WTC11 (cell line): ENCODE measurements around the gene PAN3. TPM values are rescaled to one million over a fixed set of nuclear protein-coding genes. Genes with fewer than 3 reads are reported as not detected.

ENCODE experiments used
- ATAC-seq: fragments of 200-7000 bp; cut with Tn5 transposase; 2 replicates; pipeline ENCODE4 v1.10.0; 2021; ENCODE audit warnings: mild to moderate bottlenecking, moderate library complexity
- CTCF ChIA-PET: fragments of 300-600 bp; sonication (Branson Sonifier 250); formaldehyde crosslinking; loops from one replicate; lab custom pipeline; 2021; ENCODE audit warnings: antibody characterized with exemption; lab: Charles Lee
- POLR2A ChIA-PET: fragments of 350-600 bp; sonication (Branson Sonifier 250); formaldehyde crosslinking; loops from one replicate; lab custom pipeline; 2021; ENCODE audit warnings: antibody characterized with exemption; lab: Charles Lee
- DNase-seq: peaks from one replicate; pipeline ENCODE4 v3.0.0; 2021; ENCODE audit warnings: low spot score
- H3K27ac Mint-ChIP-seq: 2 replicates; pipeline ENCODE4 v1.8.0; 2021; ENCODE audit warnings: mixed read lengths
- H3K27me3 Mint-ChIP-seq: 2 replicates; pipeline ENCODE4 v1.8.0; 2021; ENCODE audit warnings: low read depth, mild to moderate bottlenecking, moderate library complexity, mixed read lengths
- H3K36me3 Mint-ChIP-seq: 2 replicates; pipeline ENCODE4 v1.8.0; 2021; ENCODE audit warnings: mixed read lengths
- H3K4me1 Mint-ChIP-seq: 2 replicates; pipeline ENCODE4 v1.8.0; 2022; ENCODE audit warnings: mixed read lengths
- H3K4me3 Mint-ChIP-seq: 2 replicates; pipeline ENCODE4 v1.8.0; 2021; ENCODE audit warnings: mild to moderate bottlenecking, moderate library complexity, mixed read lengths
- H3K9me3 Mint-ChIP-seq: 2 replicates; pipeline ENCODE4 v1.8.0; 2021; ENCODE audit warnings: mixed read lengths
- AR ChIP-seq: fragments of 250-450 bp; sonication (Bioruptor Pico); IDR thresholded peaks from 2 replicates; pipeline ENCODE4 v1.9.0; 2021; ENCODE audit warnings: mild to moderate bottlenecking
- ATF2 ChIP-seq: sonication (generic); formaldehyde crosslinking; IDR thresholded peaks from 2 replicates; pipeline ENCODE4 v1.8.1; 2022; ENCODE audit warnings: low read depth, missing genetic modification reagents, borderline replicate concordance
- ATF6 ChIP-seq: sonication (generic); formaldehyde crosslinking; IDR thresholded peaks from 2 replicates; pipeline ENCODE4 v1.8.1; 2023; ENCODE audit warnings: mild to moderate bottlenecking, missing genetic modification reagents
- FOXP1 ChIP-seq: sonication (generic); formaldehyde crosslinking; IDR thresholded peaks from 2 replicates; pipeline ENCODE4 v1.8.0; 2022; ENCODE audit warnings: missing genetic modification reagents, mild to moderate bottlenecking, moderate library complexity, borderline replicate concordance
- GTF2I ChIP-seq: fragments of 250-450 bp; sonication (Bioruptor Pico); conservative IDR thresholded peaks from 2 replicates; pipeline ENCODE4 v1.4.0; 2021; ENCODE audit warnings: mild to moderate bottlenecking
- RELA ChIP-seq: sonication (generic); formaldehyde crosslinking; IDR thresholded peaks from 2 replicates; pipeline ENCODE4 v1.8.1; 2022; ENCODE audit warnings: missing genetic modification reagents, mild to moderate bottlenecking, borderline replicate concordance
- ZNF232 ChIP-seq: sonication (generic); formaldehyde crosslinking; IDR thresholded peaks from 2 replicates; pipeline ENCODE4 v1.8.0; 2022; ENCODE audit warnings: mild to moderate bottlenecking, missing genetic modification reagents
- ZNF317 ChIP-seq: sonication (generic); formaldehyde crosslinking; IDR thresholded peaks from 2 replicates; pipeline ENCODE4 v1.8.1; 2023; ENCODE audit warnings: low read depth, mild to moderate bottlenecking, moderate library complexity, missing genetic modification reagents, borderline replicate concordance
- ZNF416 ChIP-seq: fragments of 250-450 bp; sonication (Bioruptor Pico); IDR thresholded peaks from 2 replicates; pipeline ENCODE4 v1.9.0; 2021; ENCODE audit warnings: mild to moderate bottlenecking, inconsistent platforms
- ZNF425 ChIP-seq: fragments of 250-450 bp; sonication (Bioruptor Pico); conservative IDR thresholded peaks from 2 replicates; pipeline ENCODE4 v1.9.0; 2021; ENCODE audit warnings: mild to moderate bottlenecking
- total RNA-seq: library from RNA; stranded (reverse); gene quantifications from 3 replicates; pipeline ENCODE4 v1.2.3, GENCODE V29; 2021
- TF ChIP-seq, protein P1 (sequence below): sonication (generic); formaldehyde crosslinking; IDR thresholded peaks from 2 replicates; pipeline ENCODE4 v1.8.1; 2023; ENCODE audit warnings: mild to moderate bottlenecking, moderate library complexity, missing genetic modification reagents
- TF ChIP-seq, protein P2 (sequence below): fragments of 250-450 bp; sonication (Bioruptor Pico); IDR thresholded peaks from 2 replicates; pipeline ENCODE4 v1.9.0; 2021; ENCODE audit warnings: mild to moderate bottlenecking, borderline replicate concordance
- TF ChIP-seq, protein P3 (sequence below): sonication (generic); formaldehyde crosslinking; IDR thresholded peaks from 2 replicates; pipeline ENCODE4 v1.8.1; 2023; ENCODE audit warnings: mild to moderate bottlenecking, missing genetic modification reagents, borderline replicate concordance

Gene PAN3
- total RNA-seq, 1 experiment from 2014 or later = 37.8 TPM

DNA sequence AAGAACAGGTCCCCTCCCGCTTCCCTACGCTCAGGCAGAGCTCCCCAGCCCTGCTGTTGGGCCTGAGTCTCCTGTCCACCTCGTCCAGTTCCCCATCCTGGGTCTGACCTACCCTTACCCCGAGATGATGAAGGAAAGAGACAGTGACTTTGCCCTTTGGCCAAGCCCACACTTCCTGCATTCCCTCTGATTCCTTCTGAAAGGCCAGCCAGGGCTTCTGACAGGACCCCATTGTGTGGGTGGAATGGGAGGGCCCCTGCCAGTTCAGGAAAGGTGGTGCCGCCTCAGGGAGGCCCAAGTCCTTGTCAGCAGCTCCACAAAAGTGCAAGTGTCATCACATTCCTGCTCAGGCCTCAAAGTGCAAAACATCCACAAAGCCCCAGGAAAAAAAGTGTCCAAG is 177.8 kb downstream of the PAN3 start (continued):
- TF ChIP-seq, protein P1, sequence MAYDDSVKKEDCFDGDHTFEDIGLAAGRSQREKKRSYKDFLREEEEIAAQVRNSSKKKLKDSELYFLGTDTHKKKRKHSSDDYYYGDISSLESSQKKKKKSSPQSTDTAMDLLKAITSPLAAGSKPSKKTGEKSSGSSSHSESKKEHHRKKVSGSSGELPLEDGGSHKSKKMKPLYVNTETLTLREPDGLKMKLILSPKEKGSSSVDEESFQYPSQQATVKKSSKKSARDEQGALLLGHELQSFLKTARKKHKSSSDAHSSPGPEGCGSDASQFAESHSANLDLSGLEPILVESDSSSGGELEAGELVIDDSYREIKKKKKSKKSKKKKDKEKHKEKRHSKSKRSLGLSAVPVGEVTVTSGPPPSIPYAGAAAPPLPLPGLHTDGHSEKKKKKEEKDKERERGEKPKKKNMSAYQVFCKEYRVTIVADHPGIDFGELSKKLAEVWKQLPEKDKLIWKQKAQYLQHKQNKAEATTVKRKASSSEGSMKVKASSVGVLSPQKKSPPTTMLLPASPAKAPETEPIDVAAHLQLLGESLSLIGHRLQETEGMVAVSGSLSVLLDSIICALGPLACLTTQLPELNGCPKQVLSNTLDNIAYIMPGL (CRISPR knock-in tag) = no peak

DNA sequence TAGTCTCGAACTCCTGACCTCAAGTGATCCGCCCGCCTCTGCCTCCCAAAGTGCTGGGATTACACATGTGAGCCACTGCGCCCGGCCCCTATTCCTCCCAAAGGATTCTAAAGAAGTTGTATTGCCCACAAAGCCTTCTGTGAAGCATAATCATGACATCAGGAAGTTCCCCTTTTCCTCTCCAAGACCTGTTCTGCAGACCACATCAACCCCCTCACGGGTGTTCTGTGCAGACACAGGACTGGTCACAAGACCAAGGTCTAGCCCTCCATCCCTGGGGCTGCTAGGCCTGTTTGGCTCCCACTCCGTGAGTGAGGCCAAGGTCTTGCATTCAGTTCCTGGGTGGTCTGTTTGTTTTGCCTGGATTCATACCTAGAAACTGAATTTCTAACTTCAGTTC is 178.5 kb downstream of the PAN3 start:
- H3K27ac Mint-ChIP-seq = no peak overlapping the region
- no peaks in the 10 kb centered on the region for H3K4me1 Mint-ChIP-seq
- TF ChIP-seq, protein P2, sequence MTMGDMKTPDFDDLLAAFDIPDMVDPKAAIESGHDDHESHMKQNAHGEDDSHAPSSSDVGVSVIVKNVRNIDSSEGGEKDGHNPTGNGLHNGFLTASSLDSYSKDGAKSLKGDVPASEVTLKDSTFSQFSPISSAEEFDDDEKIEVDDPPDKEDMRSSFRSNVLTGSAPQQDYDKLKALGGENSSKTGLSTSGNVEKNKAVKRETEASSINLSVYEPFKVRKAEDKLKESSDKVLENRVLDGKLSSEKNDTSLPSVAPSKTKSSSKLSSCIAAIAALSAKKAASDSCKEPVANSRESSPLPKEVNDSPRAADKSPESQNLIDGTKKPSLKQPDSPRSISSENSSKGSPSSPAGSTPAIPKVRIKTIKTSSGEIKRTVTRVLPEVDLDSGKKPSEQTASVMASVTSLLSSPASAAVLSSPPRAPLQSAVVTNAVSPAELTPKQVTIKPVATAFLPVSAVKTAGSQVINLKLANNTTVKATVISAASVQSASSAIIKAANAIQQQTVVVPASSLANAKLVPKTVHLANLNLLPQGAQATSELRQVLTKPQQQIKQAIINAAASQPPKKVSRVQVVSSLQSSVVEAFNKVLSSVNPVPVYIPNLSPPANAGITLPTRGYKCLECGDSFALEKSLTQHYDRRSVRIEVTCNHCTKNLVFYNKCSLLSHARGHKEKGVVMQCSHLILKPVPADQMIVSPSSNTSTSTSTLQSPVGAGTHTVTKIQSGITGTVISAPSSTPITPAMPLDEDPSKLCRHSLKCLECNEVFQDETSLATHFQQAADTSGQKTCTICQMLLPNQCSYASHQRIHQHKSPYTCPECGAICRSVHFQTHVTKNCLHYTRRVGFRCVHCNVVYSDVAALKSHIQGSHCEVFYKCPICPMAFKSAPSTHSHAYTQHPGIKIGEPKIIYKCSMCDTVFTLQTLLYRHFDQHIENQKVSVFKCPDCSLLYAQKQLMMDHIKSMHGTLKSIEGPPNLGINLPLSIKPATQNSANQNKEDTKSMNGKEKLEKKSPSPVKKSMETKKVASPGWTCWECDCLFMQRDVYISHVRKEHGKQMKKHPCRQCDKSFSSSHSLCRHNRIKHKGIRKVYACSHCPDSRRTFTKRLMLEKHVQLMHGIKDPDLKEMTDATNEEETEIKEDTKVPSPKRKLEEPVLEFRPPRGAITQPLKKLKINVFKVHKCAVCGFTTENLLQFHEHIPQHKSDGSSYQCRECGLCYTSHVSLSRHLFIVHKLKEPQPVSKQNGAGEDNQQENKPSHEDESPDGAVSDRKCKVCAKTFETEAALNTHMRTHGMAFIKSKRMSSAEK (CRISPR knock-in tag) = no peak
- no peak for TF ChIP-seq ZNF317
- no peak for TF ChIP-seq ZNF416 (CRISPR knock-in tag)
- no peak for TF ChIP-seq ZNF232 (CRISPR knock-in tag)
- H3K9me3 Mint-ChIP-seq = no peaks in the 10 kb centered on the region
- ATAC-seq (no peak), DNase-seq (no peak)
- ChIA-PET POLR2A (no interaction called here), CTCF (interaction anchor here (3.4 kb wide), 1 partner anchor 8 kb away, joined by 13 read pairs; no protein-coding TSS in a partner anchor)
- no peaks in the 10 kb centered on the region for H3K27me3 Mint-ChIP-seq
- no peak overlapping the region for H3K4me3 Mint-ChIP-seq
- peaks cover 45% of the 10 kb centered on the region for H3K36me3 Mint-ChIP-seq

DNA sequence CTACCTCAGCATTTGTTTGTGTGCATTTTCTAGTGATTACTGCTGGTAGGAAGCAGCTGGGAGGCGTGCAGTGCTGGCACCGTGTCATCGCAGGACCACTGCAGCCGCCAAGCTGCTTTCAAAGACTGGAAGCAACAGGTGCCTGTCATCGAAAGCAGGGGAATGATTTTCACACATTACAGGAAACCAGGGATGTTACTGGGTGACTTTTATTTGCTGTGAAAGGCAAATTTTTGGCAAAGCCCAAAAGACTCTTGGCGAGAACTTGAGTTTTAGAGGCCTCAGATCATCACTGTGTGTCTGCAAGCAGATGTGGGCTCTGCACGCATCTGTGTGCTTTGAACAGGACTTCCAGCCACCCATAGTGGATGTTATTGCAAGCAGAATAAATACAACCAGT is 180.2 kb downstream of the PAN3 start:
- CTCF ChIA-PET = interaction anchor here (1.1 kb wide), 1 partner anchor 478 kb away, joined by 4 read pairs; no protein-coding TSS in a partner anchor
- Mint-ChIP-seq H3K4me1 (no peaks in the 10 kb centered on the region), H3K27ac (no peak overlapping the region), H3K9me3 (no peaks in the 10 kb centered on the region), H3K36me3 (peaks cover 42% of the 10 kb centered on the region), H3K27me3 (no peaks in the 10 kb centered on the region), H3K4me3 (no peak overlapping the region)
- DNase-seq (no peak), ATAC-seq (no peak)
- POLR2A ChIA-PET = no interaction called here
- TF ChIP-seq ATF6 (CRISPR knock-in tag) (no peak), RELA (no peak), ZNF425 (CRISPR knock-in tag) (no peak), ZNF232 (CRISPR knock-in tag) (no peak), GTF2I (CRISPR knock-in tag) (no peak), AR (CRISPR knock-in tag) (no peak), FOXP1 (CRISPR knock-in tag) (no peak), ATF2 (CRISPR knock-in tag) (no peak)
- TF ChIP-seq, protein P3, sequence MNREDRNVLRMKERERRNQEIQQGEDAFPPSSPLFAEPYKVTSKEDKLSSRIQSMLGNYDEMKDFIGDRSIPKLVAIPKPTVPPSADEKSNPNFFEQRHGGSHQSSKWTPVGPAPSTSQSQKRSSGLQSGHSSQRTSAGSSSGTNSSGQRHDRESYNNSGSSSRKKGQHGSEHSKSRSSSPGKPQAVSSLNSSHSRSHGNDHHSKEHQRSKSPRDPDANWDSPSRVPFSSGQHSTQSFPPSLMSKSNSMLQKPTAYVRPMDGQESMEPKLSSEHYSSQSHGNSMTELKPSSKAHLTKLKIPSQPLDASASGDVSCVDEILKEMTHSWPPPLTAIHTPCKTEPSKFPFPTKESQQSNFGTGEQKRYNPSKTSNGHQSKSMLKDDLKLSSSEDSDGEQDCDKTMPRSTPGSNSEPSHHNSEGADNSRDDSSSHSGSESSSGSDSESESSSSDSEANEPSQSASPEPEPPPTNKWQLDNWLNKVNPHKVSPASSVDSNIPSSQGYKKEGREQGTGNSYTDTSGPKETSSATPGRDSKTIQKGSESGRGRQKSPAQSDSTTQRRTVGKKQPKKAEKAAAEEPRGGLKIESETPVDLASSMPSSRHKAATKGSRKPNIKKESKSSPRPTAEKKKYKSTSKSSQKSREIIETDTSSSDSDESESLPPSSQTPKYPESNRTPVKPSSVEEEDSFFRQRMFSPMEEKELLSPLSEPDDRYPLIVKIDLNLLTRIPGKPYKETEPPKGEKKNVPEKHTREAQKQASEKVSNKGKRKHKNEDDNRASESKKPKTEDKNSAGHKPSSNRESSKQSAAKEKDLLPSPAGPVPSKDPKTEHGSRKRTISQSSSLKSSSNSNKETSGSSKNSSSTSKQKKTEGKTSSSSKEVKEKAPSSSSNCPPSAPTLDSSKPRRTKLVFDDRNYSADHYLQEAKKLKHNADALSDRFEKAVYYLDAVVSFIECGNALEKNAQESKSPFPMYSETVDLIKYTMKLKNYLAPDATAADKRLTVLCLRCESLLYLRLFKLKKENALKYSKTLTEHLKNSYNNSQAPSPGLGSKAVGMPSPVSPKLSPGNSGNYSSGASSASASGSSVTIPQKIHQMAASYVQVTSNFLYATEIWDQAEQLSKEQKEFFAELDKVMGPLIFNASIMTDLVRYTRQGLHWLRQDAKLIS (CRISPR knock-in tag) = no peak
